ENCODE data around the gene CASZ1.

DNA sequence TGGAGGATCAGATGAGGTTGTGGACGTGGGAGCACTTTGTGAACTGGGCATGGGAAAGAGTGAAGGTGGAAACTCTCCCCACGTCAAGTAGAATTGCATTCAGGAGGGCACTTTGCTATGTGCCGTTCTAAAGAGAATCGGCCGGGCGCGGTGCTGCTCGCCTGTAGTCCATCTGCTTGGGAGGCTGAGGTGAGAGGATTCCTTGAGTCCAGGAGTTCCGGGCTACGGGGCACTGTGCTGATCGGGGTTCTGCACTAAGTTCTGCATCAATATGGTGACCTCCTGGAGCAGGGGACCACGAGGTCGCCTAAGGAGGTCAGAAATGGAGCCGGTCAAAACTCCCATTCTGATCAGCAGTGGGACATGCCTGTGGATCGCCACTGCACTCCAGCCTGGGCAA is 179.8 kb downstream of the CASZ1 start:
- TF ChIP-seq POLR2AphosphoS5 (IDR thresholded peaks at IDR 0.05) (no peak), POLR2A (IDR thresholded peaks at IDR 0.05) (no peak), EP300 (IDR thresholded peaks at IDR 0.05) (no peak)
- TF ChIP-seq, protein P1, sequence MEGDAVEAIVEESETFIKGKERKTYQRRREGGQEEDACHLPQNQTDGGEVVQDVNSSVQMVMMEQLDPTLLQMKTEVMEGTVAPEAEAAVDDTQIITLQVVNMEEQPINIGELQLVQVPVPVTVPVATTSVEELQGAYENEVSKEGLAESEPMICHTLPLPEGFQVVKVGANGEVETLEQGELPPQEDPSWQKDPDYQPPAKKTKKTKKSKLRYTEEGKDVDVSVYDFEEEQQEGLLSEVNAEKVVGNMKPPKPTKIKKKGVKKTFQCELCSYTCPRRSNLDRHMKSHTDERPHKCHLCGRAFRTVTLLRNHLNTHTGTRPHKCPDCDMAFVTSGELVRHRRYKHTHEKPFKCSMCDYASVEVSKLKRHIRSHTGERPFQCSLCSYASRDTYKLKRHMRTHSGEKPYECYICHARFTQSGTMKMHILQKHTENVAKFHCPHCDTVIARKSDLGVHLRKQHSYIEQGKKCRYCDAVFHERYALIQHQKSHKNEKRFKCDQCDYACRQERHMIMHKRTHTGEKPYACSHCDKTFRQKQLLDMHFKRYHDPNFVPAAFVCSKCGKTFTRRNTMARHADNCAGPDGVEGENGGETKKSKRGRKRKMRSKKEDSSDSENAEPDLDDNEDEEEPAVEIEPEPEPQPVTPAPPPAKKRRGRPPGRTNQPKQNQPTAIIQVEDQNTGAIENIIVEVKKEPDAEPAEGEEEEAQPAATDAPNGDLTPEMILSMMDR (IDR thresholded peaks at IDR 0.05), result no peak
